ENCODE results near the gene EXOC7. TPM values are rescaled to one million over a fixed set of nuclear protein-coding genes. Genes with fewer than 3 reads are reported as not detected.

EXOC7 gene
- total RNA-seq, result 81.2 TPM

- DNase-seq, result peak; percentile 98
Observed at GRCh38 chr17:76103274-76104139, at the start of gene EXOC7. TSS of gene EXOC7 (minus strand) at chr17:76103787. CDS start at chr17:76103692, 95 bp downstream.

- DNase-seq, result no peak
Observed at GRCh38 chr17:76153202-76153601, 49.6 kb upstream of the EXOC7 start.

- no peak for DNase-seq
Observed at GRCh38 chr17:76152591-76152990, 49.0 kb upstream of the EXOC7 start.

- no peak for DNase-seq
Observed at GRCh38 chr17:76151896-76152454, 48.4 kb upstream of the EXOC7 start.

- DNase-seq, result peak; percentile 66
Observed at GRCh38 chr17:76150712-76151622, 47.4 kb upstream of the EXOC7 start.

GRCh38 chr17:76149214-76149613 is 45.6 kb upstream of the EXOC7 start:
- no peak for DNase-seq

- no peak for DNase-seq
Observed at GRCh38 chr17:76148015-76148326, 44.4 kb upstream of the EXOC7 start.

GRCh38 chr17:76147211-76148014 is 43.8 kb upstream of the EXOC7 start:
- DNase-seq, result peak; percentile 66

GRCh38 chr17:76146053-76146851 is 42.7 kb upstream of the EXOC7 start:
- no peak for DNase-seq

GRCh38 chr17:76145231-76146052 is 41.9 kb upstream of the EXOC7 start:
- DNase-seq, result no peak

GRCh38 chr17:76142585-76143041 is 39.0 kb upstream of the EXOC7 start:
- no peak for DNase-seq

GRCh38 chr17:76142039-76142584 is 38.5 kb upstream of the EXOC7 start:
- DNase-seq, result no peak

- peak; percentile 95 for DNase-seq
Observed at GRCh38 chr17:76141212-76142038, 37.8 kb upstream of the EXOC7 start, which contains the start of gene FOXJ1. TSS of gene FOXJ1 (minus strand) at chr17:76141245. CDS start at chr17:76140395, 850 bp downstream.

GRCh38 chr17:76140661-76141211 is 37.1 kb upstream of the EXOC7 start:
- no peak for DNase-seq

GRCh38 chr17:76139801-76140660 is 36.4 kb upstream of the EXOC7 start:
- DNase-seq, result no peak

GRCh38 chr17:76138896-76139752 is 35.5 kb upstream of the EXOC7 start:
- DNase-seq, result no peak

All from tongue (tissue), 2 donors.